Neural progenitor cell (in vitro differentiated cells): Measurements from ENCODE around the gene ESR2.

Source experiments
- CTCF ChIP-seq: fragments of 200-600 bp; sonication (generic); IDR thresholded peaks from 2 replicates; pipeline ENCODE4 v1.5.1; 2017; ENCODE audit warnings: antibody characterized with exemption, mild to moderate bottlenecking
- EZH2 ChIP-seq: fragments of 200-600 bp; sonication (generic); IDR thresholded peaks from 2 replicates; pipeline ENCODE4 v1.6.1; 2017; ENCODE audit warnings: antibody characterized with exemption, mild to moderate bottlenecking, moderate library complexity

GRCh38 chr14:64185184-64185583 lies 109.0 kb downstream of the ESR2 start:
- no peak for TF ChIP-seq CTCF
- TF ChIP-seq EZH2, result no peak
